Activated CD8-positive, alpha-beta T cell treated with anti-CD3 and anti-CD28 coated beads for 36 hours (primary cell): Measurements from ENCODE around the gene SHFL. TPM values are rescaled to one million over a fixed set of nuclear protein-coding genes. Genes with fewer than 3 reads are reported as not detected.
A peak's percentile ranks its signal among the peaks of the same experiment; 100 is the strongest.

Experiments used
- ATAC-seq: fragments of 200-7000 bp; cut with Tn5 transposase; one replicate; pipeline ENCODE4 v1.10.0; 2021; ENCODE audit warnings: mild to moderate bottlenecking, moderate library complexity
- CTCF ChIA-PET: fragments of 350-600 bp; sonication (Branson Sonifier 250); formaldehyde crosslinking; loops from one replicate; lab custom pipeline; 2021; ENCODE audit warnings: antibody characterized with exemption; lab: Charles Lee
- POLR2A ChIA-PET: fragments of 350-600 bp; sonication (Branson Sonifier 250); formaldehyde crosslinking; loops from one replicate; lab custom pipeline; 2021; ENCODE audit warnings: antibody characterized with exemption; lab: Charles Lee
- DNase-seq: peaks from one replicate; pipeline ENCODE4 v3.0.0-alpha.2; 2020
- H3K27ac Mint-ChIP-seq: one replicate; pipeline ENCODE4 v1.8.0; 2021; ENCODE audit warnings: mild to moderate bottlenecking, mixed read lengths
- H3K27me3 Mint-ChIP-seq: one replicate; pipeline ENCODE4 v1.8.0; 2021; ENCODE audit warnings: mixed read lengths
- H3K36me3 Mint-ChIP-seq: one replicate; pipeline ENCODE4 v1.8.0; 2021; ENCODE audit warnings: low read depth, mixed read lengths
- H3K4me1 Mint-ChIP-seq: one replicate; pipeline ENCODE4 v1.8.0; 2021; ENCODE audit warnings: low read depth, mixed read lengths
- H3K4me3 Mint-ChIP-seq: one replicate; pipeline ENCODE4 v1.8.0; 2021; ENCODE audit warnings: mild to moderate bottlenecking, moderate library complexity, mixed read lengths
- H3K9me3 Mint-ChIP-seq: one replicate; pipeline ENCODE4 v1.8.0; 2021; ENCODE audit warnings: mixed read lengths
- intact Hi-C: fragments of 100-400 bp; cut with micrococcal nuclease; formaldehyde crosslinking; loops from one replicate; pipeline ENCODE4 v1.10.0; 2022
- microRNA-seq: library from miRNA; unstranded; fragments of <30 nt; microRNA quantifications from one replicate; pipeline ENCODE4 v1.2.0, GENCODE V29; 2022; ENCODE audit warnings: borderline microRNAs expressed, borderline replicate concordance
- total RNA-seq, 2 experiments: library from RNA; stranded (reverse); gene quantifications; one replicate each; pipeline ENCODE4 v1.2.3, GENCODE V29; 2021
- TF ChIP-seq, protein P1 (sequence below): fragments of 200-600 bp; IDR thresholded peaks from one replicate; pipeline ENCODE4 v1.8.0; 2022; ENCODE audit warnings: antibody characterized with exemption, mild to moderate bottlenecking

SHFL gene
- total RNA-seq, 2 experiments from 2014 or later, result 45.6 to 49.5 TPM

DNA sequence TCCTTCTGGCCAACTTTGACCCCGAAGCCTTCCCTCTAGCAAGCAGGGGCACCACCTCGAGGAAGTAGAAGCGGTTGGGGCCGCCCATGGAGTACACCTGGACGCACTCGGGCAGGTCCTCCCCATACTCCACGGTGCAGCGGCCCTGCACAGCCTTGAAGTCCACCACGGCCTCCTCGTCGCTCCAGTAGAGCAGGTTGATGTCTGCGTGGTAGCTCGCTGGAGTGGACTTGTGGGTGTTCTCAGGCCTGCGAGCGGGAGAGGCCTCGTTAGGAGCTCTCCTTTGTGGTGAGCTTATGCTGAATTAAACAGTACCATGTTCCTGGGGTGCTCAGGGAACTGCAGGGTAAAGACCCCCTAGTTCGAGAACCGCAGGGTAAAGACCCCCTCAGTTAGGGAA lies 55.9 kb downstream of the SHFL start:
- no peak for DNase-seq
- no peak for ATAC-seq
- H3K36me3 Mint-ChIP-seq, result peaks cover 74% of the 10 kb centered on the region
- CTCF ChIA-PET, result no interaction called here
- H3K4me1 Mint-ChIP-seq, result peaks cover 34% of the 10 kb centered on the region
- no peak overlapping the region for H3K4me3 Mint-ChIP-seq
- H3K27ac Mint-ChIP-seq, result peak overlapping the region; percentile 52
- intact Hi-C loops, result no loop called here
- POLR2A ChIA-PET, result interaction anchor here (1.0 to 3.0 kb wide), 6 partner anchors 11 to 58 kb away, joined by 3 to 15 read pairs (median 4); no protein-coding TSS in a partner anchor
- no peaks in the 10 kb centered on the region for H3K27me3 Mint-ChIP-seq
- TF ChIP-seq, protein P1, sequence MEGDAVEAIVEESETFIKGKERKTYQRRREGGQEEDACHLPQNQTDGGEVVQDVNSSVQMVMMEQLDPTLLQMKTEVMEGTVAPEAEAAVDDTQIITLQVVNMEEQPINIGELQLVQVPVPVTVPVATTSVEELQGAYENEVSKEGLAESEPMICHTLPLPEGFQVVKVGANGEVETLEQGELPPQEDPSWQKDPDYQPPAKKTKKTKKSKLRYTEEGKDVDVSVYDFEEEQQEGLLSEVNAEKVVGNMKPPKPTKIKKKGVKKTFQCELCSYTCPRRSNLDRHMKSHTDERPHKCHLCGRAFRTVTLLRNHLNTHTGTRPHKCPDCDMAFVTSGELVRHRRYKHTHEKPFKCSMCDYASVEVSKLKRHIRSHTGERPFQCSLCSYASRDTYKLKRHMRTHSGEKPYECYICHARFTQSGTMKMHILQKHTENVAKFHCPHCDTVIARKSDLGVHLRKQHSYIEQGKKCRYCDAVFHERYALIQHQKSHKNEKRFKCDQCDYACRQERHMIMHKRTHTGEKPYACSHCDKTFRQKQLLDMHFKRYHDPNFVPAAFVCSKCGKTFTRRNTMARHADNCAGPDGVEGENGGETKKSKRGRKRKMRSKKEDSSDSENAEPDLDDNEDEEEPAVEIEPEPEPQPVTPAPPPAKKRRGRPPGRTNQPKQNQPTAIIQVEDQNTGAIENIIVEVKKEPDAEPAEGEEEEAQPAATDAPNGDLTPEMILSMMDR, result no peak
- H3K9me3 Mint-ChIP-seq, result no peaks in the 10 kb centered on the region

Small RNA genes lying within 50 kb of the gene (microRNA-seq; reads per million reads assigned to microRNA genes)
- gene MIR5589, result not detected

Other genes starting within 250 kb of the SHFL start
- gene OLFM2, start 149.8 kb upstream of the SHFL start, total RNA-seq, result 1 to 10 TPM; 2.7 to 3.2 TPM
- 1 to 10 TPM; 2.7 to 2.8 TPM for gene COL5A3, start 75.8 kb upstream of the SHFL start, total RNA-seq
- not detected for gene RDH8, start 72.8 kb upstream of the SHFL start, total RNA-seq
- 10 to 100 TPM; 11.8 to 12.0 TPM for gene ANGPTL6, start 16.4 kb downstream of the SHFL start, total RNA-seq
- 100 to 1,000 TPM; 165 to 171 TPM for gene PPAN, start 20.0 kb downstream of the SHFL start, total RNA-seq
- gene P2RY11, start 25.4 kb downstream of the SHFL start, total RNA-seq, result 10 to 100 TPM; 59.0 to 62.1 TPM
- gene EIF3G, start 33.6 kb downstream of the SHFL start, total RNA-seq, result 100 to 1,000 TPM; 275 to 286 TPM
- 100 to 1,000 TPM; 372 to 379 TPM for gene DNMT1, start 108.6 kb downstream of the SHFL start, total RNA-seq
- 1 to 10 TPM; 6.3 to 6.6 TPM for gene S1PR2, start 145.0 kb downstream of the SHFL start, total RNA-seq
- gene MRPL4, start 165.9 kb downstream of the SHFL start, total RNA-seq, result 100 to 1,000 TPM; 151 to 153 TPM
- gene ICAM1, start 184.8 kb downstream of the SHFL start, total RNA-seq, result 10 to 100 TPM; 35.5 to 37.2 TPM
- gene ICAM4, start 200.6 kb downstream of the SHFL start, total RNA-seq, result under 1 TPM; 0.36 to 0.54 TPM
- 1 to 10 TPM; 5.0 to 5.3 TPM for gene ICAM5, start 203.6 kb downstream of the SHFL start, total RNA-seq
- gene ZGLP1, start 223.5 kb downstream of the SHFL start, total RNA-seq, result 1 to 10 TPM; 3.2 to 3.7 TPM
- 10 to 100 TPM in 1 of 2 experiments, 1 to 10 TPM in 1; 8.1 to 14.3 TPM for gene FDX2, start 229.7 kb downstream of the SHFL start, total RNA-seq
- gene RAVER1, start 247.2 kb downstream of the SHFL start, total RNA-seq, result 100 to 1,000 TPM; 105 to 111 TPM